ENCODE results near the gene ZNF532.

ZNF532 gene

DNA sequence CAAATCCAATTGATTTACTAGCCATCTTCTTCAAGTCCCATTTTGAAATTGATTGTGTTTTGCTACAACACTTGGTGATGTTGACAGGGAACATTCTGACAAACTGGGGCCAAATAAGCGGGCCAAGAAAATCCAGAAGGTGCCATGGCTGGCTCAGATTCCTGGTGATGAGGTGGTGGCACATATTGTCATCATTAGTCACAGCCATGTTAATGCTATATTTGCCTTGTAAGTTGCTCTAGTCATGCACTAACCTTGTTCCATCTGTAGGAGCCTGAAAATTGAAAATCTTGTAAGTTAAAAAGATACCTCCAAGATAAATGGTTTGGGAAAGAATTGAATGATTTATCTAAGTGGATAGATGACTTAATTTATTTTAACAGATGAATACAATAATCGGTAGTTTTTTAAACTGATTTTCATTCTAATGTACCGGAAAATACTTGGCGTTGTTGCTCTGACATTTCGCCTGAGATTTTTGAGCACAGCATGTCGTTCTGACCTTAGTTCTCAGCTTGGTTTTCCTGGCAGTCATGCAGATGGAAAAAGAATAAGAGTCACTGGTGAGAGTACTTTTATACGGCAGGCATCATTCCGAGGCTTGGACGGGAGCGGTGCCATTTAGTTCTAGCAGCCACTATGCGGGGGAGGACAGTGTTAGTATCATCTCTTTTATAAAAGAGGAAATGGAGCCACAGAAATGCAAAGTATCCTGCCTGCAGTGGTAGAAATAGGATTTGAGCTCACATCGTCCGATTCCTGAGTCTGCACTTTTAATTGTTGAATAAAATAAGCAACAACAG is 133.9 kb downstream of the ZNF532 start:
- no peak for TF ChIP-seq POLR2A (IDR thresholded peaks at IDR 0.05; ENCODE audit: low read depth, low read length)
- DNase-seq (ENCODE audit: insufficient read length, low spot score) (no peak), FAIRE-seq (peak; percentile 15)

DNA sequence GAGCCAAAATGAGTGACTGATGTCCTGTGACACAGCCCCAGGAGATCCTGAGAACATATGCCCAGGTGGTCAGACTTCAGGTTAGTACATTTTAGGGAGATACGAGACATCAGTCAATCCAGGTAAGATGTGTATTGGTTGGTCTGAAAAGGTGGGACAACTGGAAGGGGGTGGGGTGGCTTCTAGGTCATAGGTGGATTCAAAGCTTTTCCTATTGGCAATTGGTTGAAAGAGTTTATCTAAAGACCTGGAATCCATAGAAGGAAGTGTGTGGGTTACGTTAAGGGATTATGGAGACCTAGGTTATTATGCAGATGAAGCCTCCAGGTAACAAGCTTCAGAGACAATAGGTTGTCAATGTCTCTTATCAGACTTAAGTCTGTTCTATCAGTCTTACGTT is 136.5 kb downstream of the ZNF532 start:
- DNase-seq (ENCODE audit: insufficient read length, low spot score), result no peak
- FAIRE-seq, result no peak
- no peak for TF ChIP-seq POLR2A (IDR thresholded peaks at IDR 0.05; ENCODE audit: low read depth, low read length)

DNA sequence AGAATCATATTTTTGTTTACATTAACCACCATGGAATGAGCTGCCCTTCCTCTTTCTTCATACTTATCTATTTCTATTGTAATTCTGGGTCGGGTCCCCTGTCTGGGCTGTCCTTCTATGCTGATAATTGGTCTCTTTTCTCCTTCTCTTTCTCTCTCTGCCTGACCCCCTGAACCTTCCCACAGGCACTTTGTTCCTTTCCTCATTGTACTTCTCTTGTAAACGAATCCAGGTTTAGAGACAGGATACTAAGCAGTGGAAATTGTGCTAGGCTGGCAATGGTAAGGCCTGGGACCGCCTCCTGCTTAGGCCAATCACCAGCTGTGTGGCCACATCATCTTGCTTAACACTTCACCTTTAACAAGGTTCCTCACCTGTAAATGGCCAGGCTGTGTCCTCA is 137.0 kb downstream of the ZNF532 start:
- FAIRE-seq (no peak), DNase-seq (ENCODE audit: insufficient read length, low spot score) (no peak)
- no peak for TF ChIP-seq POLR2A (IDR thresholded peaks at IDR 0.05; ENCODE audit: low read depth, low read length)

DNA sequence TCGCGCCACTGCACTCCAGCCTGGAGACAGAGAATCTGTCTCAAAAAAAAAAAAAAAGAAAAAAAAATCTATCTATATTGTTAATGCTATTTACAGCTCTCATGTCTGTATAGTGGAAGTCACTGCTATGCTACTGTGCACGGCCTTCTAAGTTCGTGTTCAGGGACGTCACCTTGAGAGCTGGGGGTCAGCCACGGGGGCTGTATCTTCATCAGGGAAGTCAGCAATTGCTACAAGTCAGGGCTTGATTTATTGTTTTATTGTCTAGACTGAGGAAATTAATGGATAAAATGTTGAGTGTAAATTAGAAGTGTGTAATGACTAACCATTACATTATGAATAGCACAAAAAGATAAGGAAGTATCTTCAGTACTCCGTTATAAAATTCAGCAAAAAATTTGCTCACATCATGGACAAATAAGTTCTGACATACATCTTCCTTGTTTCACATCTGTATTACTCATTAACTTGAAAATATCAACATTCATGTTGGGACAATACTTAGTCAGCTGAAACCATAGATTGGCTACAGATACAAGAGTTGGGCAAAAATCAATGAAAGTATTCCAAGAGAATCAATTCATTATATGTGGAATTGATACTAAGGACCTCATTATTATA is 138.4 kb downstream of the ZNF532 start:
- DNase-seq (ENCODE audit: insufficient read length, low spot score) (no peak), FAIRE-seq (no peak)
- no peak for TF ChIP-seq POLR2A (IDR thresholded peaks at IDR 0.05; ENCODE audit: low read depth, low read length)

DNA sequence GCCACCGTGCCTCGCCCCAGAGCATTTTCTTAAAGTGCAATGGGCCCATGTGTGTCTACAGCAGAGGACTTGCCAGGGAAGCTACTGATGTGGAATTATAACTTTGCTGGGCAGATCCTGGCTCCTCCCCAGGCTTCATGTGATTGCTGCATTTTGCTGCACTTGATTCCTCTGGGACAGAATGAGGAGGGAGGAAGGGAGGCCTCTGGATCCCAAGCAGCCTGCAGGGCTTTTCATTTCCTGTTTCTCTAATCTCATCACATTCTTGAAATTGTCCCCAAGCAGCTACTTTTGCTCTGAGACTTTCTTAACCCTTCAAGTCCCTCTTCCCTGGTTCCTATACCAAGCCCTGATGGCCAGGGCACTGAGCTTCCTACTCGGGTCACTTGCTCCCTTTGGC is 140.6 kb downstream of the ZNF532 start:
- TF ChIP-seq POLR2A (IDR thresholded peaks at IDR 0.05; ENCODE audit: low read depth, low read length), result no peak
- DNase-seq (ENCODE audit: insufficient read length, low spot score), result no peak
- FAIRE-seq, result no peak

DNA sequence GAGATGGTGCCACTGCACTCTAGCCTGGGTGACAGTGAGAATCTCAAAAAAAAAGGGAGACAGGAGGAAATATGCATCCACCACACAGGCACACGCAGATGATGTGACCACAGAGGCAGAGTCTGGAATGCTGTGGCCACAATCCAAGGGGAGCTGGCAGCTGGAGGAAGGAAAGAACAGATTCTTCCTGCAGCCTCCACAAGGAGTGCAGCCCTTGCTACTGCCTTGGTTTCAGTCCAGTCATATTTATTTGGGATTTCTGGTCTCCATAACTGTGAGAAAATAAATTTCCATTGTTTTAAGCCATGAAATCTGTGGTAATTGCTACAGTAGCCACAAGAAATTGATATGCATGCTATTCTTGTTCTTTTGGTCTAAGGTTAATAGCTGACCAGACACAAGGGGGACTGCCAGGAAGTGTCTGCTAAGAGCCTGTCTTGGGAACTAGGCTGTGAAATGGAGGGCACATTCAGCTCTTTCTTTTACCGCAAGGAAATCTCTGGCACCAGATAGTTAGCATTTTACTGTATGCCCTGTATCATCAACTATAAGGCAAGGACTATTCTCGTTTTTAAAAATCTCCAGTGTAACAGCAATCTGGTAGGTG is 141.9 kb downstream of the ZNF532 start:
- no peak for TF ChIP-seq POLR2A (IDR thresholded peaks at IDR 0.05; ENCODE audit: low read depth, low read length)
- DNase-seq (ENCODE audit: insufficient read length, low spot score) (no peak), FAIRE-seq (no peak)

DNA sequence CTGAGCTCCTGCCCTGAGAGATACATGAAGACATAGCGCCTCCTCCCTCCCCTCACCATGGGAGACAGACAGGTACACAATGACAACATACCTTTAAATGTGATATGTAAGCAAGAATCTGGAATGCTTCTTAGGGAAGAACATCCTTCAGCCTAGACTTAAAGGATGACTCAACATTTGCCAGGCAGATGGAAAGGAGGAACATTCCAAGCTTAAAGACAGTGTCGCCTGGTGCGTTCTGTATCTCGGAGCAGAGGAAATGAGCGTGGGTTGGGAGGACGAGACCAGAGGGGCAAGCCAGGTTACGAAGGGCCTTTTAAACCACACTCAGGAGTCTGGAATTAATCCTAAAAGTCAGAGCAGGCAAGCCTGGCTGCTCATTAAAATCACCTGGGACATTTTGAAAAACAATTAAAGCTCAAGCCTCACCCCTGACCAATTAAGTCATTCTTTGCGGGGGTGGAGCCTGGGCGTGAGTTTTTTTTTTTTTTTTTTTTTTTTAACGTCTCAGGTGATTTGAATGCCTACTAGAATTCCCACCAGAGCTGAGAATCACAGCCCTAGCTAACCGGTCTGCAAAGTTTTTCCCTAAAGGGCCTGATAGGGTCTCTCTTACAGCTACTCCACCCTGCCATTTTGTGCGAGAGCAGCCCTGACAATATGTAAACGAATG is 143.8 kb downstream of the ZNF532 start:
- FAIRE-seq (peak; percentile 33), DNase-seq (ENCODE audit: insufficient read length, low spot score) (peak; percentile 42)

DNA sequence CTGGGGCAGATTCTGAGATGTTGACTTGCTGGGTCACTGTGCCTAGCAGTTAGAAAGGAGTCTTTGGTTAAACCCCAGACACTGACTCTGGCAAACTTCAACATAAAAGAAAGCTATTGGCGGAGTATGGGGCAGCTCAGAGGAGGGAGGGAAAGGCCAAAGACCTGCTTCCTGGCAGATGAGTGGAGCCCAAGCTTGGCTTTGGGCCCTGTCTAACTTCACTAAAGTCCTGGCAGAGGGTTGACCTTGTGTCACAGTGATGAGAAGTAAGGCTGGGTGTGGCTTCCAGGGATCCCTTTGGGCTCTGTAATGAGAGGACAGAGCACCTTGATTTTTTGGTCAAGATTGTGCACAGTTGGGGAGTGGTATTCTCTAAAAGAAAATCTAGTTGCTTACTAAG is 145.2 kb downstream of the ZNF532 start:
- TF ChIP-seq POLR2A (IDR thresholded peaks at IDR 0.05; ENCODE audit: low read depth, low read length), result no peak
- FAIRE-seq (no peak), DNase-seq (ENCODE audit: insufficient read length, low spot score) (no peak)

More for the DNA sequence above, 143.8 kb downstream of the ZNF532 start:
- TF ChIP-seq POLR2A (IDR thresholded peaks at IDR 0.05; ENCODE audit: low read depth, low read length), result no peak

DNA sequence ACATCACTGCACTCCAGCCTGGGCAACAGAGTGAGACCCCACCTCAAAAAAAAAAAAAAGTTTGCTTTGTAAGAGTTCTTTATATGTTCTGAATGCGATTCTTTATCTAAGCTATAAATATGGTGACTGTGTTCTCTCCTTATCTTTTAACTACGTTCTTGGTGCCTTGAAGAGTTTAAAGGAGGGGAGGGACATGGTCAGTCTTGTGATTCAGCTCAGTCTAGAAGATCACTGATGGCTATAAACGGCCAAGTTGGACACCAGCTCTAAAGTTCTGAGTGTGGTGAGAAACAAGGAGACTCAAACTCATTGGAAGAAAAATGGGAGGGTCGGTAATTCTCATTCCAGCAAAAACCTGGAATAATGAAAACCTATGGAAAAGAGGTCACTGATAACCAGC is 146.6 kb downstream of the ZNF532 start:
- TF ChIP-seq POLR2A (IDR thresholded peaks at IDR 0.05; ENCODE audit: low read depth, low read length), result no peak
- DNase-seq (ENCODE audit: insufficient read length, low spot score) (no peak), FAIRE-seq (no peak)

DNA sequence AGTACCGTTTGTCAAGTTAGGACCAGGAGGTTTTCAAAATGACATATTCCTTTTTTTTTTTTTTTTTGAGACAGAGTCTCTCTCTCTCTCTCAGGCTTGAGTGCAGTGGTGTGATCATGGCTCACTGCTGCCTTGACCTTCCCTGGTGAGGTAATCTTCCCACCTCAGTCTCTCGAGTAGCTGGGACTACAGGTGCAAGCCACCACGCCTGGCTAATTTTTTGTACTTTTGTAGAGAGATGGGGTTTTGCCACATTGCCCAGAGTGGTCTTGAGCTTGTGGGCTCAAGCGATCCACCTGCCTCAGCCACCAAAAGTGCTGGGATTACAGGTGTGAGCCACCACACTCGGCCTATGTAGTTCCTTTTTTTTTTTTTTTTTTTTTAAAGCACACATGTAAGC is 147.1 kb downstream of the ZNF532 start:
- DNase-seq (ENCODE audit: insufficient read length, low spot score) (no peak), FAIRE-seq (no peak)
- no peak for TF ChIP-seq POLR2A (IDR thresholded peaks at IDR 0.05; ENCODE audit: low read depth, low read length)

DNA sequence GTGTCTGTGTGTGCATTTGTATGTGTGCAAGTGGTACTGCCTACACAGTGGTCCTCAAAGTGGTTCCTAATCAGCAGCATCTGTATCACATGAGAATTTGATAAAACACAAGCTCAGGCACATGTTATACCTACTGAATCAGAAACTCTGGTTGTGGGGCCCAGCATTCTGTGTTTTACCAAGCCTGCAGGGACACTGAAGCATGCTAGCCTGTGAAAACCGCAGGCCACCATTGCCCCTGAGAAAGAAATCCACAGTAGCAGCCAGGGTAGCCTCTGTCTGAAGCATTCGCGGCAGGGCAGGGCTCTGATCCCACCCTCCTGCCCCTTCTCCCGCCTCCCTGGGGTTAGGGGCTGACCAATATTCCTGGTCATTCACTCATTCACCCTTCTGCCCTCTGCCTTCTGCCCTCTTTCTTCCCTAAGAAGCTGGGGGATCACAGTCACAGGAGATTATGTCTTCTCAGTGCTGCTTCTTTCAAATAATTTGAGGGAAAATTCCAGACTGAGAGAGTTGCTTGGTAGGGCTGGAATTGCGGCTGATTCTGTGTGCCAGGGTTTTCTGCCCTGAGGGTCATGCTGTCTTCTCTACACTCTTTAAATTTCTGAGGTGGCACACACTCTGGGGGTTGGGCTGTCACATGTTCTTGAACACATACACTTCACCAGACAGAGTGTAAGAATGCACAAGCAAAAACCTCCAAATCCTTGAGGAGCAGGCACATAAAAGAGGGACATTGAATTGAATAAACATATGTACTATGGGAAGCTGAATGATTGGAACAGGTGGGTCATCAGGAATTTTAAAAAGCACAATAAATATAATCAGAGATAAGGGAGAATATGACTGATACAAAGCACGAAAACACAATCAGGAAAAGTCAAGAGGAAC is 148.4 kb downstream of the ZNF532 start:
- FAIRE-seq (no peak), DNase-seq (ENCODE audit: insufficient read length, low spot score) (no peak)
- no peak for TF ChIP-seq POLR2A (IDR thresholded peaks at IDR 0.05; ENCODE audit: low read depth, low read length)

DNA sequence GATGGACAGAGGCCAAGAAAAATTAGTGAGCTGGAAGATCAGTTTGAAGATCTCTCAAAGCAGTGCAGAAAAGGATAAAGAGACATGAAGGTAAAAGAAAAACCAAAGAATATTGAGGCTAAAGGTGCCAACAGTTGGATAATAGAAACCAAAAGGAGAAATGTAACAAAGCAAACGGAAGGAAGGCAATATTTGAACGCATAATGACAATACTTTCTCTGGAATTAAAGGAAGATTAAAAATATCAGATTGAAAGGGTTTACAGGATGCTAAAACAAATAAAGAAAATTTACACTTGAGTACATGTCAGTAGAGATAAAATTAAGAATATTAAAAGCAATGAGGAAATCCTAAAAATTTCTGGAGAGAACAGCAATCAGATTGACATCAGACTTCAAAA is 149.1 kb downstream of the ZNF532 start:
- FAIRE-seq, result no peak
- no peak for TF ChIP-seq POLR2A (IDR thresholded peaks at IDR 0.05; ENCODE audit: low read depth, low read length)
- no peak for DNase-seq (ENCODE audit: insufficient read length, low spot score)

DNA sequence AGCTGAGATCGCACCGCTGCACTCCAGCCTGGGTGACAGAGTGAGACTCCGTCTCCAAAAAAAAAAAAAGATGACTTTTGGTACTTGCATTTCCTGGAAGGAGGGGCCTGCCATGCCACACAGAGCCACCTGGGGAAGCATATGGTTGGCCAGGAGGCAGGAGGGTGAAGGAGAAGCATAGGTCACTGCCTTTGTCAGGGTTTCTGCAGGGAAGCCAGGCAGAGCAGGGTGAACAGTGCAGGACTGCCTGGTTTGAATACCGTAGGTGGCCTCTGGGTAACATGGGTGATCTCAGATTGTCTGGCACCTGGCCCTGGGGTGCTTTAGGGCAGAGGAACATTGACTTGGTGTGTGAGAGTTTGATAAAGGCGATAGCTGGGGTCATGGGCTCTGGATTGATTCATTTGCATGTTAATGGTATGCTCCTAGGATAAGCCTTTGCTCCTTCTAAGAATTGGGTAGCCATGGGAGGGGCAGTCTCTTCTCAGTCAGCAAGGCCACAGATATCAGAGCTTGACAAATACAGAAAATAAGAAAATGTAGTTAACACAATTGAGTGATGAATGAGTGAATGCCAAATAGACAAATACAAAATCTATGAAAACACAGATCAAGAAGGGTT is 151.0 kb downstream of the ZNF532 start:
- DNase-seq (ENCODE audit: insufficient read length, low spot score) (no peak), FAIRE-seq (no peak)
- TF ChIP-seq POLR2A (IDR thresholded peaks at IDR 0.05; ENCODE audit: low read depth, low read length), result no peak

Data from H54 (cell line).